Astrocyte (in vitro differentiated cells and primary cell): ENCODE data around the gene GMEB2. TPM values are rescaled to one million over a fixed set of nuclear protein-coding genes. Genes with fewer than 3 reads are reported as not detected.

Source experiments
- DNase-seq: peaks from one replicate; pipeline ENCODE4 v3.0.0-alpha.2; 2010; ENCODE audit warnings: low read depth
- FAIRE-seq: peaks from 2 replicates; lab custom pipeline; 2011; peaks lifted over from hg19 to GRCh38; lab: Jason Lieb, UNC
- H2AFZ ChIP-seq: 2 replicates; pipeline ENCODE4 v1.6.0; 2012; ENCODE audit warnings: low read depth, low read length, inconsistent platforms
- H3K27ac ChIP-seq: 2 replicates; pipeline ENCODE4 v1.5.1; 2011; ENCODE audit warnings: low read depth, low read length, inconsistent platforms
- H3K27me3 ChIP-seq: 2 replicates; pipeline ENCODE4 v1.6.0; 2011; ENCODE audit warnings: low read length, inconsistent platforms; ENCODE audit not compliant: insufficient read depth
- H3K36me3 ChIP-seq: 2 replicates; pipeline ENCODE4 v1.5.1; 2011; ENCODE audit warnings: low read length, inconsistent platforms; ENCODE audit not compliant: insufficient read depth
- H3K4me1 ChIP-seq: 2 replicates; pipeline ENCODE4 v1.5.1; 2011; ENCODE audit warnings: low read length, inconsistent platforms; ENCODE audit not compliant: insufficient read depth
- H3K4me2 ChIP-seq: 2 replicates; pipeline ENCODE4 v1.6.0; 2012; ENCODE audit warnings: low read length, inconsistent platforms
- H3K4me3 ChIP-seq: 2 replicates; pipeline ENCODE4 v1.5.1; 2011; ENCODE audit warnings: low read depth, mild to moderate bottlenecking, low read length, inconsistent platforms; ENCODE audit not compliant: insufficient read depth
- H3K79me2 ChIP-seq: 2 replicates; pipeline ENCODE4 v1.6.0; 2012; ENCODE audit warnings: mild to moderate bottlenecking, low read length, inconsistent platforms; ENCODE audit not compliant: insufficient read depth
- H3K9ac ChIP-seq: 2 replicates; pipeline ENCODE4 v1.6.0; 2012; ENCODE audit warnings: mild to moderate bottlenecking, low read length, inconsistent platforms
- H3K9me3 ChIP-seq: 2 replicates; pipeline ENCODE4 v1.5.1; 2012; ENCODE audit warnings: low read depth, mild to moderate bottlenecking, low read length, inconsistent platforms; ENCODE audit not compliant: insufficient read depth
- H4K20me1 ChIP-seq: 2 replicates; pipeline ENCODE4 v1.6.0; 2012; ENCODE audit warnings: low read length, inconsistent platforms; ENCODE audit not compliant: insufficient read depth
- H3K27ac Mint-ChIP-seq: one replicate; pipeline ENCODE4 v1.8.0; 2021; ENCODE audit warnings: mild to moderate bottlenecking, mixed read lengths; ENCODE audit not compliant: unreplicated experiment
- H3K27me3 Mint-ChIP-seq: one replicate; pipeline ENCODE4 v1.8.0; 2021; ENCODE audit warnings: low read depth, mixed read lengths; ENCODE audit not compliant: unreplicated experiment
- H3K36me3 Mint-ChIP-seq: one replicate; pipeline ENCODE4 v1.8.0; 2021; ENCODE audit warnings: low read depth, mixed read lengths; ENCODE audit not compliant: unreplicated experiment
- H3K4me1 Mint-ChIP-seq: one replicate; pipeline ENCODE4 v1.8.0; 2021; ENCODE audit warnings: low read depth, mixed read lengths; ENCODE audit not compliant: unreplicated experiment
- H3K4me3 Mint-ChIP-seq: one replicate; pipeline ENCODE4 v1.8.0; 2021; ENCODE audit warnings: mild to moderate bottlenecking, moderate library complexity, mixed read lengths; ENCODE audit not compliant: unreplicated experiment
- H3K9me3 Mint-ChIP-seq: one replicate; pipeline ENCODE4 v1.8.0; 2021; ENCODE audit warnings: mild to moderate bottlenecking, mixed read lengths; ENCODE audit not compliant: unreplicated experiment
- CTCF ChIP-seq: IDR thresholded peaks from 2 replicates; pipeline ENCODE4 v1.5.1; 2011; ENCODE audit warnings: low read depth, mild to moderate bottlenecking, inconsistent platforms, low read length, moderate library complexity; ENCODE audit not compliant: insufficient read depth
- EZH2 ChIP-seq: IDR thresholded peaks from 2 replicates; pipeline ENCODE4 v1.6.1; 2012; ENCODE audit warnings: mild to moderate bottlenecking, low read length, inconsistent platforms; ENCODE audit not compliant: insufficient read depth
- total RNA-seq: library from RNA; stranded (reverse); gene quantifications from 2 replicates; pipeline ENCODE4 v1.2.1, GENCODE V29; 2021

GMEB2 gene
- total RNA-seq, 1 donor from 2014 or later: 11.7 TPM

- peaks cover 8% of the 10 kb centered on the region for H3K4me1 ChIP-seq
- Mint-ChIP-seq H3K36me3 (no peaks in the 10 kb centered on the region), H3K9me3 (no peaks in the 10 kb centered on the region), H3K4me1 (peaks cover 7% of the 10 kb centered on the region), H3K27ac (no peak overlapping the region), H3K27me3 (no peaks in the 10 kb centered on the region), H3K4me3 (peak overlapping the region; percentile 78)
- DNase-seq (peak; percentile 79), FAIRE-seq (no peak)
- peak overlapping the region; percentile 89 for H2AFZ ChIP-seq
- TF ChIP-seq EZH2: no peak
- TF ChIP-seq CTCF: no peak
- no peaks in the 10 kb centered on the region for H3K27me3 ChIP-seq
- H3K27ac ChIP-seq: peak overlapping the region; percentile 87
- H3K79me2 ChIP-seq: peaks cover 49% of the 10 kb centered on the region
- no peaks in the 10 kb centered on the region for H3K36me3 ChIP-seq
- H3K9ac ChIP-seq: peak overlapping the region; percentile 97
- peak overlapping the region; percentile 98 for H3K4me2 ChIP-seq
- no peaks in the 10 kb centered on the region for H3K9me3 ChIP-seq
- peak overlapping the region; percentile 93 for H3K4me3 ChIP-seq
- H4K20me1 ChIP-seq: peaks cover 7% of the 10 kb centered on the region
Observed at GRCh38 chr20:63627129-63627750, 339 bp upstream of the GMEB2 start.

GRCh38 chr20:63625771-63626423, 1.0 kb downstream of the GMEB2 start:
- Mint-ChIP-seq H3K4me1 (peaks cover 7% of the 10 kb centered on the region), H3K27me3 (no peaks in the 10 kb centered on the region), H3K4me3 (peak overlapping the region; percentile 82), H3K9me3 (no peaks in the 10 kb centered on the region), H3K36me3 (no peaks in the 10 kb centered on the region), H3K27ac (peak overlapping the region; percentile 84)
- H3K4me1 ChIP-seq: peaks cover 8% of the 10 kb centered on the region
- H3K4me3 ChIP-seq: peak overlapping the region; percentile 63
- H3K9me3 ChIP-seq: no peaks in the 10 kb centered on the region
- DNase-seq (peak; percentile 36), FAIRE-seq (no peak)
- no peak for TF ChIP-seq CTCF
- no peak for TF ChIP-seq EZH2
- peaks cover 61% of the 10 kb centered on the region for H3K79me2 ChIP-seq
- peak overlapping the region; percentile 90 for H3K4me2 ChIP-seq
- no peaks in the 10 kb centered on the region for H3K27me3 ChIP-seq
- peak overlapping the region; percentile 96 for H3K9ac ChIP-seq
- H2AFZ ChIP-seq: peak overlapping the region; percentile 30
- peak overlapping the region; percentile 87 for H3K27ac ChIP-seq
- H3K36me3 ChIP-seq: no peaks in the 10 kb centered on the region
- peaks cover 13% of the 10 kb centered on the region for H4K20me1 ChIP-seq

- peaks cover 7% of the 10 kb centered on the region for H3K4me1 Mint-ChIP-seq
- Histone ChIP-seq H3K9ac (no peak overlapping the region), H3K27me3 (no peaks in the 10 kb centered on the region), H4K20me1 (peaks cover 23% of the 10 kb centered on the region), H2AFZ (no peak overlapping the region), H3K36me3 (no peaks in the 10 kb centered on the region), H3K4me2 (no peak overlapping the region), H3K4me3 (no peak overlapping the region), H3K79me2 (peaks cover 74% of the 10 kb centered on the region), H3K9me3 (no peaks in the 10 kb centered on the region), H3K27ac (no peak overlapping the region), H3K4me1 (peaks cover 8% of the 10 kb centered on the region)
- no peak overlapping the region for H3K4me3 Mint-ChIP-seq
- no peak for FAIRE-seq
- no peak overlapping the region for H3K27ac Mint-ChIP-seq
- TF ChIP-seq CTCF: no peak
- TF ChIP-seq EZH2: no peak
- no peaks in the 10 kb centered on the region for H3K27me3 Mint-ChIP-seq
- no peaks in the 10 kb centered on the region for H3K36me3 Mint-ChIP-seq
- H3K9me3 Mint-ChIP-seq: no peaks in the 10 kb centered on the region
- no peak for DNase-seq
Observed at GRCh38 chr20:63624486-63624885, 2.4 kb downstream of the GMEB2 start.
